Fibroblast of skin of scalp (primary cell): ENCODE data around the gene NFAM1.

Experiments
- DNase-seq: peaks from one replicate; pipeline ENCODE4 v3.0.0-alpha.2; 2013

Gene NFAM1

GRCh38 chr22:42414565-42415303, 17.5 kb downstream of the NFAM1 start:
- no peak for DNase-seq

- no peak for DNase-seq
Measured at GRCh38 chr22:42414021-42414420, 18.2 kb downstream of the NFAM1 start.

- DNase-seq, result no peak
Measured at GRCh38 chr22:42412744-42413333, 19.4 kb downstream of the NFAM1 start.

- DNase-seq, result no peak
Measured at GRCh38 chr22:42410708-42411107, 21.5 kb downstream of the NFAM1 start.

- no peak for DNase-seq
Measured at GRCh38 chr22:42408810-42409529, 23.2 kb downstream of the NFAM1 start.

GRCh38 chr22:42408276-42408675, 23.9 kb downstream of the NFAM1 start:
- no peak for DNase-seq

- no peak for DNase-seq
Measured at GRCh38 chr22:42404266-42404665, 27.9 kb downstream of the NFAM1 start.

GRCh38 chr22:42401535-42402334, 30.5 kb downstream of the NFAM1 start:
- no peak for DNase-seq

GRCh38 chr22:42400811-42401534, 31.2 kb downstream of the NFAM1 start:
- DNase-seq, result no peak

- peak; percentile 4 for DNase-seq
Measured at GRCh38 chr22:42399315-42400271, 32.6 kb downstream of the NFAM1 start.

- no peak for DNase-seq
Measured at GRCh38 chr22:42397332-42398249, 34.6 kb downstream of the NFAM1 start.

- no peak for DNase-seq
Measured at GRCh38 chr22:42396621-42397331, 35.4 kb downstream of the NFAM1 start.

- no peak for DNase-seq
Measured at GRCh38 chr22:42389143-42389542, 43.1 kb downstream of the NFAM1 start.

- no peak for DNase-seq
Measured at GRCh38 chr22:42388130-42388797, 43.9 kb downstream of the NFAM1 start.

- no peak for DNase-seq
Measured at GRCh38 chr22:42387631-42388030, 44.6 kb downstream of the NFAM1 start.

GRCh38 chr22:42385696-42386095, 46.5 kb downstream of the NFAM1 start:
- DNase-seq, result no peak

GRCh38 chr22:42384506-42384905, 47.7 kb downstream of the NFAM1 start:
- DNase-seq, result no peak

- no peak for DNase-seq
Measured at GRCh38 chr22:42383851-42384417, 48.3 kb downstream of the NFAM1 start.
